H1 (cell line): Measurements from ENCODE around the gene CAMTA1. TPM values are rescaled to one million over a fixed set of nuclear protein-coding genes. Genes with fewer than 3 reads are reported as not detected.

Source experiments
- CTCF ChIA-PET: fragments of 300-600 bp; sonication (Branson Sonifier 250); formaldehyde crosslinking; loops from one replicate; lab custom pipeline; 2021; ENCODE audit not compliant: partially characterized antibody; lab: Charles Lee
- POLR2A ChIA-PET: fragments of 300-600 bp; sonication (Branson Sonifier 250); formaldehyde crosslinking; loops from one replicate; lab custom pipeline; 2021; ENCODE audit warnings: inconsistent platforms; ENCODE audit not compliant: partially characterized antibody; lab: Charles Lee
- DNase-seq, 2 experiments: peaks; one replicate each; pipeline versions ENCODE4 v3.0.0 to v3.0.0-alpha.2; 2010 to 2022; ENCODE audit warnings: low spot score in 2 of 2, low read depth in 1 of 2, mixed read lengths in 1 of 2
- FAIRE-seq: peaks from 2 replicates; lab custom pipeline; 2011; peaks lifted over from hg19 to GRCh38; lab: Jason Lieb, UNC
- H2AFZ ChIP-seq: 2 replicates; pipeline ENCODE4 v1.8.1; 2012; ENCODE audit warnings: low read length, inconsistent platforms
- H2AK5ac ChIP-seq: 2 replicates; pipeline ENCODE4 v1.6.1; 2013; ENCODE audit warnings: low read depth, low read length
- H2BK120ac ChIP-seq: replicated peaks from 2 replicates; pipeline ENCODE3; 2013; ENCODE audit warnings: low read depth, low read length, inconsistent platforms
- H2BK12ac ChIP-seq: 2 replicates; pipeline ENCODE4 v1.6.1; 2013; ENCODE audit warnings: low read depth, low read length
- H2BK15ac ChIP-seq: 2 replicates; pipeline ENCODE4 v1.6.1; 2013; ENCODE audit warnings: low read length
- H2BK20ac ChIP-seq: 2 replicates; pipeline ENCODE4 v1.6.1; 2013; ENCODE audit warnings: low read length
- H2BK5ac ChIP-seq: 2 replicates; pipeline ENCODE4 v1.6.1; 2013; ENCODE audit warnings: low read depth, low read length
- H3K14ac ChIP-seq: 2 replicates; pipeline ENCODE4 v1.6.1; 2013; ENCODE audit warnings: inconsistent platforms; ENCODE audit not compliant: insufficient read length
- H3K18ac ChIP-seq: 2 replicates; pipeline ENCODE4 v1.6.1; 2013; ENCODE audit warnings: low read length; ENCODE audit errors: extremely low read depth
- H3K23ac ChIP-seq: 2 replicates; pipeline ENCODE4 v1.6.1; 2013; ENCODE audit warnings: inconsistent platforms; ENCODE audit not compliant: insufficient read length
- H3K23me2 ChIP-seq: 2 replicates; pipeline ENCODE4 v1.6.1; 2013; ENCODE audit warnings: low read depth, low read length
- H3K27ac ChIP-seq: 2 replicates; pipeline ENCODE4 v1.6.1; 2011; ENCODE audit warnings: low read depth, low read length, inconsistent platforms
- H3K27me3 ChIP-seq, 4 experiments: replicated peaks in 1 of 4; 1 replicate in 1 of 4; 2 replicates in 3 of 4; pipeline versions ENCODE4 v1.6.1 to v1.8.1; 2011 to 2013; ENCODE audit warnings: low read length in 3 of 4, mild to moderate bottlenecking in 3 of 4, inconsistent platforms in 2 of 4, mixed read lengths in 2 of 4, moderate library complexity in 1 of 4; ENCODE audit not compliant: control insufficient read depth in 3 of 4, insufficient read depth in 3 of 4; ENCODE audit errors: extremely low read depth in 1 of 4
- H3K36me3 ChIP-seq, 4 experiments: 2 replicates each; pipeline versions ENCODE4 v1.6.1 to v1.8.1; 2011 to 2013; ENCODE audit warnings: mild to moderate bottlenecking in 4 of 4, low read length in 3 of 4, moderate library complexity in 2 of 4, control low read depth in 1 of 4, inconsistent platforms in 1 of 4; ENCODE audit not compliant: insufficient read depth in 4 of 4, control insufficient read depth in 2 of 4
- H3K4ac ChIP-seq: replicated peaks from 2 replicates; pipeline ENCODE3; 2013; ENCODE audit warnings: low read length, low read depth, mixed read lengths, inconsistent platforms; ENCODE audit not compliant: insufficient read length
- H3K4me1 ChIP-seq, 4 experiments: replicated peaks in 1 of 4; 1 replicate in 1 of 4; 2 replicates in 3 of 4; pipeline versions ENCODE4 v1.6.1 to v1.8.1; 2011 to 2013; ENCODE audit warnings: low read length in 3 of 4, inconsistent platforms in 2 of 4, mixed read lengths in 1 of 4; ENCODE audit not compliant: insufficient read depth in 4 of 4, control insufficient read depth in 3 of 4
- H3K4me2 ChIP-seq, 2 experiments: 2 replicates each; pipeline versions ENCODE4 v1.6.1 to v1.8.1; 2011 to 2013; ENCODE audit warnings: low read depth in 2 of 2, low read length in 2 of 2, control low read depth in 1 of 2, inconsistent platforms in 1 of 2, mild to moderate bottlenecking in 1 of 2; ENCODE audit not compliant: insufficient read depth in 1 of 2
- H3K4me3 ChIP-seq, 4 experiments: fragments of 200-600, 300-600 bp in 1 of 4; sonication (generic), shearing (Covaris generic), sonication (Bioruptor Twin) in 1 of 4; 2 replicates each; pipeline versions ENCODE4 v1.5.1 to v1.8.1; 2011 to 2016; ENCODE audit warnings: low read length in 4 of 4, low read depth in 3 of 4, control low read depth in 2 of 4, inconsistent platforms in 2 of 4, mild to moderate bottlenecking in 2 of 4, mixed read lengths in 1 of 4, moderate library complexity in 1 of 4; ENCODE audit not compliant: insufficient read depth in 2 of 4; ENCODE audit errors: extremely low read depth in 1 of 4
- H3K56ac ChIP-seq: replicated peaks from 2 replicates; pipeline ENCODE3; 2013; ENCODE audit warnings: low read depth, mild to moderate bottlenecking, mixed read lengths, low read length, inconsistent platforms; ENCODE audit not compliant: insufficient read length
- H3K79me1 ChIP-seq: 2 replicates; pipeline ENCODE4 v1.6.1; 2013; ENCODE audit warnings: low read depth, low read length, control low read depth
- H3K79me2 ChIP-seq, 2 experiments: 2 replicates each; pipeline versions ENCODE4 v1.6.1 to v1.8.1; 2012 to 2013; ENCODE audit warnings: low read length in 2 of 2, mild to moderate bottlenecking in 2 of 2, inconsistent platforms in 1 of 2; ENCODE audit not compliant: insufficient read depth in 2 of 2, control insufficient read depth in 1 of 2
- H3K9ac ChIP-seq, 4 experiments: replicated peaks in 1 of 4; 1 replicate in 1 of 4; 2 replicates in 3 of 4; pipeline versions ENCODE4 v1.6.1 to v1.8.1; 2011 to 2013; ENCODE audit warnings: low read depth in 3 of 4, low read length in 3 of 4, control low read depth in 2 of 4, mild to moderate bottlenecking in 2 of 4, moderate library complexity in 2 of 4, inconsistent platforms in 1 of 4; ENCODE audit errors: extremely low read depth in 1 of 4
- H3K9me3 ChIP-seq, 2 experiments: 2 replicates each; pipeline versions ENCODE4 v1.6.1 to v1.8.1; 2012 to 2013; ENCODE audit warnings: mild to moderate bottlenecking in 2 of 2, moderate library complexity in 2 of 2, control low read depth in 1 of 2, inconsistent platforms in 1 of 2, low read depth in 1 of 2, low read length in 1 of 2, mixed read lengths in 1 of 2; ENCODE audit not compliant: insufficient read depth in 2 of 2
- H4K20me1 ChIP-seq, 2 experiments: replicated peaks in 1 of 2; 2 replicates each; pipeline versions ENCODE3 to v1.8.1; 2011 to 2013; ENCODE audit warnings: inconsistent platforms in 2 of 2, low read length in 2 of 2, mild to moderate bottlenecking in 1 of 2; ENCODE audit not compliant: insufficient read depth in 2 of 2, control insufficient read depth in 1 of 2
- H4K5ac ChIP-seq: 2 replicates; pipeline ENCODE4 v1.6.1; 2013; ENCODE audit warnings: low read length, low read depth, mixed read lengths, inconsistent platforms; ENCODE audit not compliant: insufficient read length
- H4K8ac ChIP-seq: 2 replicates; pipeline ENCODE4 v1.8.0; 2013; ENCODE audit warnings: mild to moderate bottlenecking, moderate library complexity, low read length, inconsistent platforms; ENCODE audit not compliant: insufficient read depth; ENCODE audit errors: extremely low read depth
- H4K91ac ChIP-seq: replicated peaks from 2 replicates; pipeline ENCODE3; 2013; ENCODE audit warnings: low read length, mixed read lengths, inconsistent platforms; ENCODE audit not compliant: insufficient read length
- ASH2L ChIP-seq: fragments of 200-600, 300-600 bp; sonication (generic); IDR thresholded peaks from one replicate; pipeline ENCODE4 v1.7.1; 2017; ENCODE audit warnings: low read length
- CBX5 ChIP-seq: fragments of 300-800, 300-1000 bp; sonication (generic); IDR thresholded peaks from 2 replicates; pipeline ENCODE4 v1.7.1; 2016; ENCODE audit warnings: antibody characterized with exemption, low read length, low read depth
- E2F6 ChIP-seq: IDR thresholded peaks from 2 replicates; pipeline ENCODE4 v1.6.1; 2012; ENCODE audit warnings: inconsistent platforms
- EGR1 ChIP-seq: IDR thresholded peaks from 2 replicates; pipeline ENCODE4 v1.6.1; 2011; ENCODE audit warnings: low read depth, low read length, borderline replicate concordance
- HDAC2 ChIP-seq, 2 experiments: fragments of 300-600 bp in 1 of 2; sonication (generic) in 1 of 2; IDR thresholded peaks; 2 replicates each; pipeline ENCODE4 v1.6.1; 2011 to 2012; ENCODE audit warnings: low read depth in 2 of 2, low read length in 2 of 2, mild to moderate bottlenecking in 2 of 2, moderate library complexity in 2 of 2, borderline replicate concordance in 1 of 2, inconsistent platforms in 1 of 2
- RNF2 ChIP-seq: fragments of 200-900, 300-1000 bp; sonication (generic); IDR thresholded peaks from 2 replicates; pipeline ENCODE4 v1.7.1; 2016; ENCODE audit warnings: borderline replicate concordance, low read depth, mild to moderate bottlenecking, antibody characterized with exemption, low read length; ENCODE audit not compliant: poor library complexity, severe bottlenecking; ENCODE audit errors: missing control alignments
- SIRT6 ChIP-seq: IDR thresholded peaks from one replicate; pipeline ENCODE4 v1.7.1; 2012; ENCODE audit warnings: low read length, inconsistent platforms
- YY1 ChIP-seq: IDR thresholded peaks from 2 replicates; pipeline ENCODE4 v1.6.1; 2011; ENCODE audit warnings: low read depth, mild to moderate bottlenecking, low read length
- WGBS, 2 experiments: shearing (Covaris generic) in 1 of 2; methylation state at CpG; one replicate each; pipeline versions ENCODE4 v1.1.6 to v1.1.7; 2013 to 2015; ENCODE audit warnings: low lambda C conversion rate in 2 of 2, mixed read lengths in 2 of 2, inconsistent platforms in 1 of 2, low coverage in 1 of 2, missing lambda C conversion rate in 1 of 2; ENCODE audit not compliant: insufficient replicate concordance in 2 of 2, insufficient coverage in 1 of 2, insufficient read length in 1 of 2; ENCODE audit errors: extremely low coverage in 1 of 2, missing lambda C conversion rate in 1 of 2; 5-methylcytosine and 5-hydroxymethylcytosine counted together
- polyA plus RNA-seq, 7 experiments: library from polyadenylated mRNA; depleted of rRNA in 3 of 7; stranded (reverse) in 5 of 7; unstranded in 2 of 7; fragments of >200 nt in 5 of 7; fragments of 200-250 nt in 2 of 7; gene quantifications; 1 replicate in 5 of 7; 2 replicates in 1 of 7; 4 replicates in 1 of 7; pipeline versions ENCODE4 v1.2.1 to v1.2.3, GENCODE V29; 2011 to 2013; ENCODE audit warnings: missing spikeins in 2 of 7, mixed read lengths in 2 of 7
- total RNA-seq: library from RNA; stranded (reverse); fragmentation: NEBNext Ultra II Directional; extraction: Animal tissue kit (Norgen Biotek cat#: 25700); gene quantifications from 2 replicates; pipeline ENCODE4 v1.2.1, GENCODE V29; 2021

CAMTA1 gene
- total and polyA plus RNA-seq, 2 of the 8 experiments (the other 6 are each of a cell fraction or from before 2014, with no cell fraction given) = 65.0 to 119 TPM

- Histone ChIP-seq H3K9me3 (no peaks in the 10 kb centered on the region), H3K23ac (no peak overlapping the region), H2AFZ (no peak overlapping the region), H3K23me2 (no peaks in the 10 kb centered on the region), H3K79me1 (no peaks in the 10 kb centered on the region), H3K4ac (no peak overlapping the region), H3K14ac (no peak overlapping the region), H4K91ac (no peak overlapping the region), H2BK5ac (no peak overlapping the region), H2BK120ac (no peak overlapping the region), H2BK12ac (no peak overlapping the region), H3K27me3 (no peaks in the 10 kb centered on the region), H3K18ac (no peak overlapping the region), H2BK20ac (no peak overlapping the region), H2AK5ac (no peak overlapping the region), H3K9ac (no peak overlapping the region), H3K79me2 (no peaks in the 10 kb centered on the region), H2BK15ac (no peak overlapping the region), H3K56ac (no peak overlapping the region), H4K5ac (no peak overlapping the region), H3K36me3 (no peaks in the 10 kb centered on the region), H3K4me2 (no peak overlapping the region), H4K8ac (peak overlapping the region; percentile 87; the same call in 1 of the 2 replicates), H3K4me3 (no peak overlapping the region), H3K4me1 (peaks cover 0 to 4% (median under 1%) of the 10 kb centered on the region in 4 experiments; a peak in 2 of 7 replicates), H4K20me1 (no peaks in the 10 kb centered on the region), H3K27ac (no peak overlapping the region)
- no peak for TF ChIP-seq ASH2L
- TF ChIP-seq SIRT6 = no peak
- no peak for TF ChIP-seq CBX5
- TF ChIP-seq EGR1 = no peak
- TF ChIP-seq E2F6 = no peak
- TF ChIP-seq YY1 = no peak
- TF ChIP-seq RNF2 = no peak
- TF ChIP-seq HDAC2 (IDR thresholded peaks at IDR 0.05; ENCODE audit: borderline replicate concordance in 1 of 2, low read depth in 2 of 2, low read length in 2 of 2) = no peak
- ChIA-PET POLR2A (interaction anchor here (1.7 kb wide), 1 partner anchor 9 kb away, joined by 4 read pairs; no protein-coding TSS in a partner anchor), CTCF (interaction anchor here (0.6 to 1.5 kb wide), 7 partner anchors 9 to 265 kb away, joined by 3 to 4 read pairs (median 3); no protein-coding TSS in a partner anchor)
- FAIRE-seq (no peak), DNase-seq (no peak)
- WGBS, 2 experiments = 88% methylated on average over 16 of the region's 16 CpGs; no CpG with 5 or more reads in 1 of the 2 experiments
Measured at GRCh38 chr1:7632176-7632575, 846.9 kb downstream of the CAMTA1 start.
